WTC11 (cell line): ENCODE data around the gene EOMES. TPM values are rescaled to one million over a fixed set of nuclear protein-coding genes. Genes with fewer than 3 reads are reported as not detected.

Experiments
- ATAC-seq: fragments of 200-7000 bp; cut with Tn5 transposase; 2 replicates; pipeline ENCODE4 v1.10.0; 2021; ENCODE audit warnings: mild to moderate bottlenecking, moderate library complexity
- CTCF ChIA-PET: fragments of 300-600 bp; sonication (Branson Sonifier 250); formaldehyde crosslinking; loops from one replicate; lab custom pipeline; 2021; ENCODE audit warnings: antibody characterized with exemption; lab: Charles Lee
- POLR2A ChIA-PET: fragments of 350-600 bp; sonication (Branson Sonifier 250); formaldehyde crosslinking; loops from one replicate; lab custom pipeline; 2021; ENCODE audit warnings: antibody characterized with exemption; lab: Charles Lee
- DNase-seq: peaks from one replicate; pipeline ENCODE4 v3.0.0; 2021; ENCODE audit warnings: low spot score
- H3K27ac Mint-ChIP-seq: 2 replicates; pipeline ENCODE4 v1.8.0; 2021; ENCODE audit warnings: mixed read lengths
- H3K27me3 Mint-ChIP-seq: 2 replicates; pipeline ENCODE4 v1.8.0; 2021; ENCODE audit warnings: low read depth, mild to moderate bottlenecking, moderate library complexity, mixed read lengths
- H3K36me3 Mint-ChIP-seq: 2 replicates; pipeline ENCODE4 v1.8.0; 2021; ENCODE audit warnings: mixed read lengths
- H3K4me1 Mint-ChIP-seq: 2 replicates; pipeline ENCODE4 v1.8.0; 2022; ENCODE audit warnings: mixed read lengths
- H3K4me3 Mint-ChIP-seq: 2 replicates; pipeline ENCODE4 v1.8.0; 2021; ENCODE audit warnings: mild to moderate bottlenecking, moderate library complexity, mixed read lengths
- H3K9me3 Mint-ChIP-seq: 2 replicates; pipeline ENCODE4 v1.8.0; 2021; ENCODE audit warnings: mixed read lengths
- AFF4 ChIP-seq: sonication (generic); formaldehyde crosslinking; IDR thresholded peaks from 2 replicates; pipeline ENCODE4 v1.8.1; 2023; ENCODE audit warnings: mild to moderate bottlenecking, missing genetic modification reagents, borderline replicate concordance
- GRHL2 ChIP-seq: fragments of 250-450 bp; sonication (Bioruptor Pico); IDR thresholded peaks from 2 replicates; pipeline ENCODE4 v1.8.0; 2022; ENCODE audit warnings: mild to moderate bottlenecking, moderate library complexity; ENCODE audit not compliant: insufficient replicate concordance, severe bottlenecking
- HMGXB4 ChIP-seq: sonication (generic); formaldehyde crosslinking; IDR thresholded peaks from 2 replicates; pipeline ENCODE4 v1.8.1; 2023; ENCODE audit warnings: mild to moderate bottlenecking, moderate library complexity, missing genetic modification reagents
- JAZF1 ChIP-seq: fragments of 250-450 bp; sonication (Bioruptor Pico); IDR thresholded peaks from 2 replicates; pipeline ENCODE4 v1.9.0; 2021; ENCODE audit warnings: moderate library complexity, mild to moderate bottlenecking, inconsistent platforms
- JUN ChIP-seq: sonication (generic); formaldehyde crosslinking; IDR thresholded peaks from 2 replicates; pipeline ENCODE4 v1.8.0; 2023; ENCODE audit warnings: mild to moderate bottlenecking, missing genetic modification reagents
- RORB ChIP-seq: fragments of 250-450 bp; sonication (Bioruptor Pico); IDR thresholded peaks from 2 replicates; pipeline ENCODE4 v1.9.0; 2021; ENCODE audit warnings: mild to moderate bottlenecking
- SMAD3 ChIP-seq: sonication (generic); formaldehyde crosslinking; IDR thresholded peaks from 2 replicates; pipeline ENCODE4 v1.8.0; 2022; ENCODE audit warnings: missing genetic modification reagents, mild to moderate bottlenecking, borderline replicate concordance
- ZNF423 ChIP-seq: fragments of 250-450 bp; sonication (Bioruptor Pico); IDR thresholded peaks from 2 replicates; pipeline ENCODE4 v2.1.2; 2022; ENCODE audit warnings: mild to moderate bottlenecking, moderate library complexity
- ZNF425 ChIP-seq: fragments of 250-450 bp; sonication (Bioruptor Pico); conservative IDR thresholded peaks from 2 replicates; pipeline ENCODE4 v1.9.0; 2021; ENCODE audit warnings: mild to moderate bottlenecking
- ZNF512 ChIP-seq: sonication (generic); formaldehyde crosslinking; IDR thresholded peaks from 2 replicates; pipeline ENCODE4 v1.8.1; 2022; ENCODE audit warnings: missing genetic modification reagents, borderline replicate concordance
- total RNA-seq: library from RNA; stranded (reverse); gene quantifications from 3 replicates; pipeline ENCODE4 v1.2.3, GENCODE V29; 2021
- TF ChIP-seq, protein P1 (sequence below): sonication (generic); formaldehyde crosslinking; IDR thresholded peaks from 2 replicates; pipeline ENCODE4 v1.8.0; 2022; ENCODE audit warnings: mild to moderate bottlenecking, missing genetic modification reagents

EOMES gene
- total RNA-seq, 1 experiment from 2014 or later: 1.4 TPM

- H3K9me3 Mint-ChIP-seq: peaks cover 30% of the 10 kb centered on the region
- H3K4me1 Mint-ChIP-seq: no peaks in the 10 kb centered on the region
- TF ChIP-seq ZNF425 (CRISPR knock-in tag) (no peak), ZNF512 (CRISPR knock-in tag) (no peak), GRHL2 (CRISPR knock-in tag) (no peak), AFF4 (CRISPR knock-in tag) (no peak)
- peaks cover 5% of the 10 kb centered on the region for H3K36me3 Mint-ChIP-seq
- ChIA-PET POLR2A (no interaction called here), CTCF (interaction anchor here (1.1 kb wide), 1 partner anchor 24 kb away, joined by 5 read pairs; no protein-coding TSS in a partner anchor)
- no peak for DNase-seq
- no peaks in the 10 kb centered on the region; the same call in 1 of the 2 replicates for H3K27me3 Mint-ChIP-seq
- H3K27ac Mint-ChIP-seq: no peak overlapping the region
- ATAC-seq: no peak
- H3K4me3 Mint-ChIP-seq: no peak overlapping the region
Measured at GRCh38 chr3:27688053-27688452, 34.1 kb downstream of the EOMES start.

DNA sequence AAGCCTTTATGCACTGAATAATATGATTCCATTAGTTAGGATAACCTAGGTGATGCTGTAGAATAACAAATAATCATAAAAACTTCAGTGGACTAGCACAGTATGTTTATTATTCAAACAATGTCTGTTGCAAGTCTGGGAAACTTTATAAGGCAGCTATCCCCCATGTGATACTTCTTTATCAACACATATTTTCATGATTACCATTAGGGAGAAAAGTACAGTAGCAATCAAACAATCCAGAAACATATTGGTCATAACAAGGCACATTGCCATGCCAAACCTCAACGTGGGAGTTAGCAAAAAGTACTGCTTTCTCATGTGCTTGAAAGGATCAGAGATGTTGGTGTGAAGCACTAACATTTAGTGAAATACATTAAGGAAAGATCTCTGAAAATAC, 35.5 kb downstream of the EOMES start:
- POLR2A ChIA-PET: no interaction called here
- no peak overlapping the region for H3K4me3 Mint-ChIP-seq
- peaks cover 5% of the 10 kb centered on the region for H3K36me3 Mint-ChIP-seq
- no peak for TF ChIP-seq SMAD3
- TF ChIP-seq ZNF423: no peak
- no peak for TF ChIP-seq RORB (CRISPR knock-in tag)
- no peak for TF ChIP-seq JAZF1
- TF ChIP-seq JUN (CRISPR knock-in tag): no peak
- TF ChIP-seq, all 79 proteins: peak for 0
- ATAC-seq: no peak
- DNase-seq: no peak
- peaks cover 24% of the 10 kb centered on the region for H3K9me3 Mint-ChIP-seq
- H3K4me1 Mint-ChIP-seq: no peaks in the 10 kb centered on the region
- H3K27ac Mint-ChIP-seq: no peak overlapping the region
- CTCF ChIA-PET: no interaction called here
- H3K27me3 Mint-ChIP-seq: no peaks in the 10 kb centered on the region; the same call in 1 of the 2 replicates

GRCh38 chr3:27685474-27685873, 36.6 kb downstream of the EOMES start:
- Mint-ChIP-seq H3K4me1 (peaks cover 7% of the 10 kb centered on the region), H3K27ac (no peak overlapping the region), H3K4me3 (no peak overlapping the region), H3K9me3 (peaks cover 15% of the 10 kb centered on the region), H3K27me3 (no peaks in the 10 kb centered on the region; the same call in 1 of the 2 replicates), H3K36me3 (no peaks in the 10 kb centered on the region; the same call in 1 of the 2 replicates)
- POLR2A ChIA-PET: interaction anchor here (0.7 kb wide), 1 partner anchor 70 kb away, joined by 3 read pairs; no protein-coding TSS in a partner anchor
- ATAC-seq (no peak), DNase-seq (no peak)
- no peak for TF ChIP-seq SMAD3
- TF ChIP-seq, protein P1, sequence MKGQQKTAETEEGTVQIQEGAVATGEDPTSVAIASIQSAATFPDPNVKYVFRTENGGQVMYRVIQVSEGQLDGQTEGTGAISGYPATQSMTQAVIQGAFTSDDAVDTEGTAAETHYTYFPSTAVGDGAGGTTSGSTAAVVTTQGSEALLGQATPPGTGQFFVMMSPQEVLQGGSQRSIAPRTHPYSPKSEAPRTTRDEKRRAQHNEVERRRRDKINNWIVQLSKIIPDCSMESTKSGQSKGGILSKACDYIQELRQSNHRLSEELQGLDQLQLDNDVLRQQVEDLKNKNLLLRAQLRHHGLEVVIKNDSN (CRISPR knock-in tag): no peak
- no peak for TF ChIP-seq HMGXB4 (CRISPR knock-in tag)
- CTCF ChIA-PET: interaction anchor here (1.4 kb wide), 1 partner anchor 328 kb away, joined by 4 read pairs; no protein-coding TSS in a partner anchor
